Testis (tissue), 3 donors: ENCODE data around the gene GFRA4. TPM values are rescaled to one million over a fixed set of nuclear protein-coding genes. Genes with fewer than 3 reads are reported as not detected.

ENCODE experiments used
- DNase-seq: peaks from one replicate; pipeline ENCODE4 v3.0.0-alpha.2; 2019
- H3K27ac ChIP-seq, 2 donors: fragments of 200-600 bp; sonication (generic); one replicate each; pipeline ENCODE4 v1.5.1; 2019
- H3K27me3 ChIP-seq: fragments of 200-600 bp; sonication (generic); one replicate; pipeline ENCODE4 v1.5.1; 2019
- H3K36me3 ChIP-seq: fragments of 200-600 bp; sonication (generic); one replicate; pipeline ENCODE4 v1.5.1; 2017; ENCODE audit warnings: low read depth; ENCODE audit errors: missing control alignments
- H3K4me1 ChIP-seq: fragments of 200-600 bp; sonication (generic); one replicate; pipeline ENCODE4 v1.5.1; 2019
- H3K4me3 ChIP-seq, 2 donors: fragments of 200-600 bp; sonication (generic); one replicate each; pipeline ENCODE4 v1.5.1; 2017 to 2019
- H3K9me3 ChIP-seq: fragments of 200-600 bp; sonication (generic); one replicate; pipeline ENCODE4 v1.5.1; 2017
- POLR2A ChIP-seq: fragments of 450-650 bp; IDR thresholded peaks from one replicate; pipeline ENCODE4 v1.6.1; 2017; ENCODE audit warnings: antibody characterized with exemption, mild to moderate bottlenecking, moderate library complexity
- WGBS, 2 donors: methylation state at CpG; one replicate each; pipeline ENCODE4 v1.1.5; 2018; 5-methylcytosine and 5-hydroxymethylcytosine counted together
- intact Hi-C: fragments of 100-400 bp; cut with DNase I; formaldehyde crosslinking; loops from one replicate; pipeline ENCODE4 v1.15.1; 2023; ENCODE audit warnings: low total_unique reads
- polyA plus RNA-seq: library from polyadenylated mRNA; stranded (reverse); fragments of 350-450 nt; fragmentation: Illumina TruSeq; extraction: RNeasy Lipid Tissue Mini Kit (QIAGEN cat#74804); gene quantifications from one replicate; pipeline ENCODE4 v1.2.3, GENCODE V29; 2014; ENCODE audit warnings: low read depth, low replicate concordance; ENCODE audit not compliant: insufficient read depth
- total RNA-seq, 2 donors: library from RNA; depleted of rRNA; stranded (reverse); fragments of >200 nt; gene quantifications; one replicate each; pipeline ENCODE4 v1.2.3, GENCODE V29; 2016
- TF ChIP-seq, protein P1 (sequence below), 3 experiments: fragments of 450-650 bp in 2 of 3; fragments of 200-600 bp in 1 of 3; sonication (generic) in 1 of 3; IDR thresholded peaks; one replicate each; pipeline ENCODE4 v1.5.1; 2016 to 2019; ENCODE audit warnings: antibody characterized with exemption in 3 of 3, mild to moderate bottlenecking in 2 of 3, moderate library complexity in 1 of 3

GFRA4 gene
- total and polyA plus RNA-seq, 3 donors from 2014 or later = 0.31 to 0.74 (median 0.51) TPM

DNA sequence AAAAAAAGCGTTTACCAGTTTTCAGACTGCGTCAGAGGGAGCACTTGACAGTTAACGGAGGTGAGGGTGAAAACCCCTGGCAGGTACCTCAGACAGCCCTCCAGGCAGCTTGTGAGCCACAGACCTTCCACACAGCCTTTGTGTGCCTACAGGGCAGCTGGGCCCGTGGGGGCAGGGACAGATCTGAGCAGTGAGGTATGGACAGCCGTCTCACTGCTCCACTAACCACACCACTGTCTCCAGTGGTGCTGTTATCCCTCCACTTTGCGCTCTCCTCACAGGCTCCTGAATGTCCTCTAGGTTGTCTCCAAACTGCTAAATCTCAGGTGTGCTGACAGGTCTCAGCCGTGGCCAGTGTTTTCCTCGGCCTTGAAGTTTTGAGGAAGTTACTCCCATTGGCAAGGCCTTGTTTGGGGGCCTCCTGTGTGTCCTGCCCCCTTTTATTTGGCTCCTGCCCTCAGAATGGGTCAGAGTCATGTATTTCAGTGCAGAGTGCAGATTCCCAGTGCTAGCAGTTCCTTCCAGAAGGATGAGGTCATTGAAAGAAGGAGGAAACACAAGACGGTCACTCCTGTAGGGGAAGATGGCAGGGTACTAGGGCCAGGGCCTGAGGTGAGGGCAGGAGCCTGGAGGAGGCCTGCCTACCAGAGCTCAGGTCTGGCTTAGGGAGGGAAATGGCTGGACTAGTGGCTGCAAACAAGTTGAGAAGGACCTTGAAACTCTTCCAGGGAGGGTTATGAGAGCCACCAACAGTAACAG is 11.8 kb downstream of the GFRA4 start:
- H3K36me3 ChIP-seq = no peaks in the 10 kb centered on the region
- DNase-seq = no peak
- 82 to 84% methylated on average over 9 of the region's 9 CpGs for WGBS, 2 donors
- H3K4me3 ChIP-seq = no peak overlapping the region
- no peaks in the 10 kb centered on the region for H3K9me3 ChIP-seq
- H3K27ac ChIP-seq = no peak overlapping the region
- H3K4me1 ChIP-seq = peaks cover 5% of the 10 kb centered on the region
- TF ChIP-seq, protein P1, sequence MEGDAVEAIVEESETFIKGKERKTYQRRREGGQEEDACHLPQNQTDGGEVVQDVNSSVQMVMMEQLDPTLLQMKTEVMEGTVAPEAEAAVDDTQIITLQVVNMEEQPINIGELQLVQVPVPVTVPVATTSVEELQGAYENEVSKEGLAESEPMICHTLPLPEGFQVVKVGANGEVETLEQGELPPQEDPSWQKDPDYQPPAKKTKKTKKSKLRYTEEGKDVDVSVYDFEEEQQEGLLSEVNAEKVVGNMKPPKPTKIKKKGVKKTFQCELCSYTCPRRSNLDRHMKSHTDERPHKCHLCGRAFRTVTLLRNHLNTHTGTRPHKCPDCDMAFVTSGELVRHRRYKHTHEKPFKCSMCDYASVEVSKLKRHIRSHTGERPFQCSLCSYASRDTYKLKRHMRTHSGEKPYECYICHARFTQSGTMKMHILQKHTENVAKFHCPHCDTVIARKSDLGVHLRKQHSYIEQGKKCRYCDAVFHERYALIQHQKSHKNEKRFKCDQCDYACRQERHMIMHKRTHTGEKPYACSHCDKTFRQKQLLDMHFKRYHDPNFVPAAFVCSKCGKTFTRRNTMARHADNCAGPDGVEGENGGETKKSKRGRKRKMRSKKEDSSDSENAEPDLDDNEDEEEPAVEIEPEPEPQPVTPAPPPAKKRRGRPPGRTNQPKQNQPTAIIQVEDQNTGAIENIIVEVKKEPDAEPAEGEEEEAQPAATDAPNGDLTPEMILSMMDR (IDR thresholded peaks at IDR 0.05) = no peak
- TF ChIP-seq POLR2A = no peak
- intact Hi-C loops = no loop called here
- H3K27me3 ChIP-seq = no peaks in the 10 kb centered on the region

DNA sequence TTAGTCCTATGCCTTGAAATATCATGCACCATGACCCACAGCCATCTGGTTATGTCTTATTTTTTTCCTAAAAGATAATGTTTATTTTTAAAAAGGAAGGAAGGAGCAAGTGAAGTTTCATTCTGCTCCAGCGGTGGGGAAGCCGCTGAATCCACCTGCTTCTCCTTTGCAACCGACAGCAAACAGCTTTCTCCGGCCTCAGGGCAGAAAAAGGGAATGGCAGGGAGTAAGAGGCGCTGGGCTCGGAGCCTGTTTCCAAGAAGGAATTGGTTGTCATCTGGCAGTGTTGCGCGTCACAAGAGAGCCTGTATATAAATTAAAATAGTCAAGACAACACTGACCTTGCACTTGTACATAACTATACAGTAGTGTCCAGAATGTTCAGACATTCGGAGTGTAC is 14.2 kb downstream of the GFRA4 start:
- no peaks in the 10 kb centered on the region for H3K27me3 ChIP-seq

DNA sequence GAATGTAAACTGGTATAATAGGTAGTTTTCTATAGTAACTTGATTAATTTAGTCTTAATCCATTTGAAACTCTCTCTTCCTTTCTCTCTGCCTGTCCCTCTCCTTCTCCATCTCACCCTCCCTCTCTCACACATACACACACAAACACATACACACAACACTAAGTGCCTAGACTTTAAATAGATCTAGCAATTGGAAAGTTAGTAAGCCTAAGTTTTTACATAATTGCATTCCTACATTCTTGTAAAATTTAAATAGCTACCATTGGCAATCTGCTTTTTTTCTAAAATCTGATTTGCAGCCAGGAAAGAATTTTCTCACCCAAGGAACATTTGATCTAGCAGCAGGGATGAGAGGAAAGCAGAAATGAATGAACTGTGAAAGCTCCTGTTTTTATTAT is 15.7 kb downstream of the GFRA4 start:
- no peak for DNase-seq
- TF ChIP-seq, protein P1 (IDR thresholded peaks at IDR 0.05) = no peak
- TF ChIP-seq POLR2A = no peak
- peaks cover 5% of the 10 kb centered on the region for H3K4me1 ChIP-seq
- no peaks in the 10 kb centered on the region for H3K36me3 ChIP-seq
- no peak overlapping the region for H3K27ac ChIP-seq
- intact Hi-C loops = no loop called here
- no peaks in the 10 kb centered on the region for H3K9me3 ChIP-seq
- no peaks in the 10 kb centered on the region for H3K27me3 ChIP-seq
- H3K4me3 ChIP-seq = no peak overlapping the region

More for the DNA sequence above, 14.2 kb downstream of the GFRA4 start:
- intact Hi-C loops = no loop called here
- WGBS, 2 donors = 69 to 78% methylated on average over 9 of the region's 9 CpGs
- Histone ChIP-seq H3K27ac (no peak overlapping the region), H3K4me1 (peaks cover 5% of the 10 kb centered on the region), H3K4me3 (no peak overlapping the region), H3K9me3 (no peaks in the 10 kb centered on the region), H3K36me3 (no peaks in the 10 kb centered on the region)
- no peak for TF ChIP-seq POLR2A
- TF ChIP-seq, protein P1 (IDR thresholded peaks at IDR 0.05) = no peak
- no peak for DNase-seq

DNA sequence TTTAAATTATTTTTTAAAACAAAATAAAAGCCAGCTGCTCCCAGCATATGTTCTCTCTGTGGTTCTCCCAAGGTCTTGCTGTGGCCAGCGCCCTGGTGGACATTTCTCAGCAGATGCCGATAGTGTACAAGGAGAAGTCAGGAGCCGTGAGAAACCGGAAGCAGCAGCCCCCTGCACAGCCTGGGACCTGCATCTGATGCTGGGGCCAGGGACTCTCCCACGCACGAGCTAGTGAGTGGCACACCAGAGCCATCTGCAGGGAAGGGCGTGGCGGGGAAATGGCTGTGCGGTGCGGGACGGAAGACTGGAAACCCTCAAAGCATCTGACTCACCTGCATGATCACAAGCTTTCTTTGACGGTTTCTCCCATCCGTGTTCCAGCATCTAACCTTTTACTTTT is 16.5 kb downstream of the GFRA4 start:
- Histone ChIP-seq H3K27me3 (no peaks in the 10 kb centered on the region), H3K4me3 (no peak overlapping the region), H3K4me1 (peaks cover 5% of the 10 kb centered on the region), H3K9me3 (no peaks in the 10 kb centered on the region), H3K27ac (no peak overlapping the region), H3K36me3 (no peaks in the 10 kb centered on the region)
- no peak for TF ChIP-seq POLR2A
- TF ChIP-seq, protein P1 (IDR thresholded peaks at IDR 0.05) = no peak
- DNase-seq = no peak
- WGBS, 2 donors = 84 to 89% methylated on average over 13 of the region's 13 CpGs
- intact Hi-C loops = no loop called here

DNA sequence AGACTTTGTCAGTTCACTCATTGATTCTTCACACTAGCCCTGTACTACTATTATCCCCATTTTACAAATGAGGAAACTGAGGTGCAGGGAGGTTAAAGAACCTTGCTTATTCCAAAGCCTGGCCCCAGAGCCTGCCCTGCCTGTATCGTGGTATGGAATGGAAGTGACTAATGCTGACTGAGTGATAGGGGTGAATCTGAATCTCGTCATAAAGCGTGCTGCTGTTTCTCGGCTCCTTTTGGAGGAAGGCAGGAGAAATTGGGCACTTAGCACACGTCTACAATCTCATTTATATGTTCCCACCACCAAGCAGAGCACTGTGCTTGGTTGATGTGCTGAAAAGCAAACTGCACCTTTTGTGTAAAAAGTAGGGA is 17.1 kb downstream of the GFRA4 start:
- 87 to 89% methylated on average over 5 of the region's 5 CpGs for WGBS, 2 donors
- intact Hi-C loops = no loop called here
- no peaks in the 10 kb centered on the region for H3K9me3 ChIP-seq
- H3K36me3 ChIP-seq = no peaks in the 10 kb centered on the region
- no peak overlapping the region for H3K27ac ChIP-seq
- TF ChIP-seq POLR2A = no peak
- TF ChIP-seq, protein P1 (IDR thresholded peaks at IDR 0.05) = no peak
- H3K27me3 ChIP-seq = no peaks in the 10 kb centered on the region
- peaks cover 5% of the 10 kb centered on the region for H3K4me1 ChIP-seq
- DNase-seq = no peak
- H3K4me3 ChIP-seq = no peak overlapping the region
